GM23338 (cell line): Measurements from ENCODE around the gene ZNF561. TPM values are rescaled to one million over a fixed set of nuclear protein-coding genes. Genes with fewer than 3 reads are reported as not detected.

ENCODE experiments used
- ATAC-seq: fragments of 200-7000 bp; cut with Tn5 transposase; 3 replicates; pipeline ENCODE4 v1.9.1; 2020
- DNase-seq: peaks from one replicate; pipeline ENCODE4 v3.0.0-alpha.2; 2015; ENCODE audit warnings: low spot score
- H2AFZ ChIP-seq: fragments of 200-600 bp; sonication (generic); 2 replicates; pipeline ENCODE4 v1.8.0; 2016; ENCODE audit warnings: antibody characterized with exemption, mild to moderate bottlenecking, moderate library complexity
- H3F3A ChIP-seq: fragments of 200-600 bp; sonication (generic); replicated peaks from 2 replicates; pipeline ENCODE4 v1.8.0; 2017; ENCODE audit warnings: antibody characterized with exemption, mixed run types, low read depth
- H3K27ac ChIP-seq: fragments of 200-600 bp; sonication (generic); 2 replicates; pipeline ENCODE4 v1.6.1; 2016; ENCODE audit warnings: low read depth
- H3K27me3 ChIP-seq: fragments of 200-600 bp; sonication (generic); 2 replicates; pipeline ENCODE4 v1.8.0; 2016; ENCODE audit warnings: mild to moderate bottlenecking, mixed run types, moderate library complexity; ENCODE audit not compliant: insufficient read depth
- H3K36me3 ChIP-seq: fragments of 200-600 bp; sonication (generic); 2 replicates; pipeline ENCODE4 v1.8.0; 2016; ENCODE audit warnings: mild to moderate bottlenecking; ENCODE audit not compliant: insufficient read depth
- H3K4me1 ChIP-seq: fragments of 200-600 bp; sonication (generic); 2 replicates; pipeline ENCODE4 v1.8.0; 2016; ENCODE audit warnings: mild to moderate bottlenecking, moderate library complexity; ENCODE audit not compliant: insufficient read depth
- H3K4me2 ChIP-seq: fragments of 200-600 bp; sonication (generic); 2 replicates; pipeline ENCODE4 v1.7.1; 2017; ENCODE audit warnings: mixed run types
- H3K4me3 ChIP-seq: fragments of 200-600 bp; sonication (generic); 2 replicates; pipeline ENCODE4 v1.6.1; 2016; ENCODE audit warnings: mixed run types
- H3K79me2 ChIP-seq: fragments of 200-600 bp; sonication (generic); replicated peaks from 2 replicates; pipeline ENCODE4 v1.8.0; 2017; ENCODE audit warnings: mild to moderate bottlenecking; ENCODE audit not compliant: insufficient read depth
- H3K9me2 ChIP-seq: fragments of 200-600 bp; sonication (generic); 2 replicates; pipeline ENCODE4 v1.8.0; 2017; ENCODE audit not compliant: insufficient read depth
- H4K20me1 ChIP-seq: fragments of 200-600 bp; sonication (generic); replicated peaks from 2 replicates; pipeline ENCODE4 v1.8.0; 2017; ENCODE audit warnings: mild to moderate bottlenecking; ENCODE audit not compliant: insufficient read depth
- H3K27ac Mint-ChIP-seq: 2 replicates; pipeline ENCODE4 v1.8.0; 2020; ENCODE audit warnings: inconsistent platforms, mild to moderate bottlenecking, moderate library complexity, mixed read lengths
- H3K27me3 Mint-ChIP-seq: 3 replicates; pipeline ENCODE4 v1.8.0; 2022; ENCODE audit warnings: low read depth, mild to moderate bottlenecking, moderate library complexity, mixed read lengths, inconsistent platforms; ENCODE audit not compliant: insufficient read depth, poor library complexity
- H3K36me3 Mint-ChIP-seq: 3 replicates; pipeline ENCODE4 v1.8.0; 2021; ENCODE audit warnings: low read depth, mild to moderate bottlenecking, inconsistent platforms, moderate library complexity, mixed read lengths
- H3K4me1 Mint-ChIP-seq: 3 replicates; pipeline ENCODE4 v1.8.0; 2020; ENCODE audit warnings: mild to moderate bottlenecking, inconsistent platforms, mixed read lengths
- H3K4me3 Mint-ChIP-seq: 3 replicates; pipeline ENCODE4 v1.8.0; 2021; ENCODE audit warnings: moderate library complexity, mild to moderate bottlenecking, inconsistent platforms, mixed read lengths
- H3K9me3 Mint-ChIP-seq: 3 replicates; pipeline ENCODE4 v1.8.0; 2020; ENCODE audit warnings: moderate library complexity, mild to moderate bottlenecking, inconsistent platforms, mixed read lengths
- CTCF ChIP-seq, 2 experiments: fragments of 200-600 bp in 1 of 2; sonication (generic) in 1 of 2; conservative IDR thresholded peaks; 2 replicates each; pipeline versions ENCODE4 v1.5.1 to v1.6.1; 2016 to 2017; ENCODE audit warnings: antibody characterized with exemption in 2 of 2, low read depth in 2 of 2, mild to moderate bottlenecking in 2 of 2, moderate library complexity in 1 of 2
- ETS1 ChIP-seq: IDR thresholded peaks from 2 replicates; pipeline ENCODE4 v1.6.1; 2016; ENCODE audit warnings: antibody characterized with exemption
- EZH2 ChIP-seq: fragments of 200-600 bp; sonication (generic); IDR thresholded peaks from one replicate; pipeline ENCODE4 v1.8.0; 2017; ENCODE audit warnings: antibody characterized with exemption, mild to moderate bottlenecking, low read depth; ENCODE audit not compliant: unreplicated experiment
- NANOG ChIP-seq: IDR thresholded peaks from 2 replicates; pipeline ENCODE4 v1.6.1; 2016; ENCODE audit warnings: antibody characterized with exemption, borderline replicate concordance
- REST ChIP-seq: IDR thresholded peaks from one replicate; pipeline ENCODE4 v1.6.1; 2018; ENCODE audit warnings: antibody characterized with exemption; ENCODE audit not compliant: unreplicated experiment
- STAT1 ChIP-seq: IDR thresholded peaks from one replicate; pipeline ENCODE4 v1.6.1; 2016; ENCODE audit warnings: antibody characterized with exemption; ENCODE audit not compliant: unreplicated experiment
- ZNF462 ChIP-seq: fragments of 250-450 bp; sonication (Bioruptor Pico); IDR thresholded peaks from 2 replicates; pipeline ENCODE4 v1.5.0; 2020; ENCODE audit warnings: mild to moderate bottlenecking, moderate library complexity
- polyA plus RNA-seq: library from polyadenylated mRNA; unstranded; fragments of >200 nt; fragmentation: Nextera tagmentation; extraction: Ambion mirVana; gene quantifications from 2 replicates; pipeline ENCODE4 v1.2.1, GENCODE V29; 2016
- total RNA-seq: library from RNA; depleted of rRNA; stranded (reverse); fragments of >200 nt; shearing (Covaris generic); gene quantifications from 2 replicates; pipeline ENCODE4 v1.2.3, GENCODE V29; 2014

Gene ZNF561
- total and polyA plus RNA-seq, 2 experiments from 2014 or later = 22.7 to 71.1 TPM

- TF ChIP-seq ZNF462 = no peak
- no peak for TF ChIP-seq STAT1
- no peak for TF ChIP-seq CTCF (conservative IDR thresholded peaks at IDR 0.05; ENCODE audit: low read depth in 2 of 2)
These were observed 233 bp downstream of the ZNF561 start (continued) for GRCh38 chr19:9620842-9621155.

- no peaks in the 10 kb centered on the region for H3F3A ChIP-seq
- no peaks in the 10 kb centered on the region for H3K9me2 ChIP-seq
- no peak overlapping the region for H3K4me3 ChIP-seq
- H3K79me2 ChIP-seq = peaks cover 25% of the 10 kb centered on the region
- no peak overlapping the region for H2AFZ ChIP-seq
- no peaks in the 10 kb centered on the region for H3K27me3 ChIP-seq
- ATAC-seq = no peak
- Mint-ChIP-seq H3K36me3 (peaks cover 92% of the 10 kb centered on the region), H3K27me3 (peaks cover 8% of the 10 kb centered on the region), H3K4me1 (no peaks in the 10 kb centered on the region), H3K4me3 (no peak overlapping the region), H3K9me3 (peaks cover 30% of the 10 kb centered on the region), H3K27ac (no peak overlapping the region)
- no peak for DNase-seq
- no peak overlapping the region for H3K27ac ChIP-seq
- H3K4me1 ChIP-seq = peaks cover 7% of the 10 kb centered on the region
- H4K20me1 ChIP-seq = no peaks in the 10 kb centered on the region; the same call in 1 of the 2 replicates
- H3K4me2 ChIP-seq = no peak overlapping the region
- H3K36me3 ChIP-seq = peaks cover 85% of the 10 kb centered on the region
- TF ChIP-seq EZH2 (no peak), NANOG (no peak), STAT1 (no peak), ETS1 (no peak), REST (no peak)
These were observed 5.2 kb downstream of the ZNF561 start for GRCh38 chr19:9615844-9616243.
